Mucosa of rectum (tissue), 2 donors: ENCODE measurements around the gene ALKBH4.
A peak's percentile ranks its signal among the peaks of the same experiment; 100 is the strongest.
"Not testable (repeated sequence)": the region's sequence is repeated elsewhere in the genome, so short reads cannot be mapped to it uniquely, and the experiment has no call there.

Source experiments
- H3K27ac ChIP-seq, 2 donors: one replicate each; pipeline ENCODE4 v1.7.0; 2013; ENCODE audit warnings: inconsistent platforms in 2 of 2, low read depth in 2 of 2, low read length in 2 of 2
- H3K27me3 ChIP-seq, 2 donors: one replicate each; pipeline ENCODE4 v1.7.0; 2013; ENCODE audit warnings: low read length in 2 of 2; ENCODE audit not compliant: control insufficient read depth in 2 of 2, insufficient read depth in 2 of 2
- H3K36me3 ChIP-seq, 2 donors: one replicate each; pipeline ENCODE4 v1.7.0; 2013; ENCODE audit warnings: low read length in 2 of 2; ENCODE audit not compliant: control insufficient read depth in 2 of 2, insufficient read depth in 2 of 2
- H3K4me1 ChIP-seq, 2 donors: one replicate each; pipeline ENCODE4 v1.7.0; 2013; ENCODE audit warnings: low read length in 2 of 2, mild to moderate bottlenecking in 1 of 2; ENCODE audit not compliant: control insufficient read depth in 2 of 2, insufficient read depth in 2 of 2
- H3K4me3 ChIP-seq, 2 donors: one replicate each; pipeline ENCODE4 v1.7.0; 2013; ENCODE audit warnings: low read length in 2 of 2
- H3K9ac ChIP-seq, 2 donors: one replicate each; pipeline ENCODE4 v1.7.0; 2013; ENCODE audit warnings: low read length in 2 of 2, low read depth in 1 of 2, mild to moderate bottlenecking in 1 of 2
- H3K9me3 ChIP-seq, 2 donors: one replicate each; pipeline ENCODE4 v1.7.0; 2013; ENCODE audit warnings: low read length in 2 of 2; ENCODE audit not compliant: control insufficient read depth in 2 of 2
- donor health status: healthy.
- donor health status: Normal muscosa, but diverticular disease.

The ALKBH4 gene

GRCh38 chr7:102478314-102479208, 13.9 kb upstream of the ALKBH4 start, which contains the start of gene POLR2J:
TSS of gene POLR2J (minus strand) at chr7:102478922. CDS start at chr7:102478860, 62 bp downstream.
- not testable (repeated sequence) for H3K9me3 ChIP-seq, H3K36me3 ChIP-seq, H3K4me3 ChIP-seq, H3K27me3 ChIP-seq, H3K27ac ChIP-seq, H3K4me1 ChIP-seq
- peak within 1 kb of the TSS in 1 of 2 donors; percentile 43 for H3K9ac ChIP-seq

GRCh38 chr7:102474736-102475435, 10.2 kb upstream of the ALKBH4 start:
- H3K27ac ChIP-seq, H3K27me3 ChIP-seq, H3K4me3 ChIP-seq, H3K9me3 ChIP-seq, H3K9ac ChIP-seq: not testable (repeated sequence)
- Histone ChIP-seq H3K4me1 (peaks cover 5 to 10% of the 10 kb centered on the region in 2 donors), H3K36me3 (peaks cover 10 to 14% of the 10 kb centered on the region in 2 donors)

- not testable (repeated sequence) for H3K27me3 ChIP-seq, H3K9ac ChIP-seq, H3K9me3 ChIP-seq, H3K4me3 ChIP-seq, H3K27ac ChIP-seq
- H3K36me3 ChIP-seq: peaks cover 10 to 14% of the 10 kb centered on the region in 2 donors
- H3K4me1 ChIP-seq: peaks cover 6 to 13% of the 10 kb centered on the region in 2 donors
Observed at GRCh38 chr7:102474116-102474515, 9.5 kb upstream of the ALKBH4 start.

- Histone ChIP-seq H3K27ac (no peak overlapping the region), H3K4me1 (peaks cover 6 to 13% of the 10 kb centered on the region in 2 donors), H3K4me3 (no peak overlapping the region), H3K27me3 (no peaks in the 10 kb centered on the region), H3K9ac (no peak overlapping the region), H3K36me3 (peaks cover 11 to 15% of the 10 kb centered on the region in 2 donors), H3K9me3 (no peaks in the 10 kb centered on the region)
Observed at GRCh38 chr7:102473271-102473991, 8.8 kb upstream of the ALKBH4 start.

GRCh38 chr7:102472126-102473041, 7.7 kb upstream of the ALKBH4 start:
- H3K9ac ChIP-seq: no peak overlapping the region
- H3K36me3 ChIP-seq: peaks cover 12 to 16% of the 10 kb centered on the region in 2 donors

GRCh38 chr7:102471791-102472125, 7.1 kb upstream of the ALKBH4 start:
- peaks cover 6 to 13% of the 10 kb centered on the region in 2 donors for H3K4me1 ChIP-seq
- no peak overlapping the region for H3K9ac ChIP-seq
- peaks cover 12 to 16% of the 10 kb centered on the region in 2 donors for H3K36me3 ChIP-seq
- no peaks in the 10 kb centered on the region for H3K9me3 ChIP-seq
- no peak overlapping the region for H3K4me3 ChIP-seq
- no peak overlapping the region for H3K27ac ChIP-seq
- H3K27me3 ChIP-seq: no peaks in the 10 kb centered on the region

More at GRCh38 chr7:102472126-102473041, 7.7 kb upstream of the ALKBH4 start:
- Histone ChIP-seq H3K27ac (no peak overlapping the region), H3K9me3 (no peaks in the 10 kb centered on the region), H3K4me3 (no peak overlapping the region), H3K4me1 (peaks cover 6 to 13% of the 10 kb centered on the region in 2 donors), H3K27me3 (no peaks in the 10 kb centered on the region)

GRCh38 chr7:102469972-102470825, 5.5 kb upstream of the ALKBH4 start:
- Histone ChIP-seq H3K27ac (peak overlapping the region; percentile 52 to 62), H3K4me1 (peaks cover 13 to 21% of the 10 kb centered on the region in 2 donors), H3K9me3 (no peaks in the 10 kb centered on the region), H3K9ac (peak overlapping the region in 1 of 2 donors; percentile 44), H3K36me3 (peaks cover 12 to 16% of the 10 kb centered on the region in 2 donors), H3K27me3 (no peaks in the 10 kb centered on the region), H3K4me3 (peak overlapping the region; percentile 10 to 31)

- H3K36me3 ChIP-seq: peaks cover 12 to 16% of the 10 kb centered on the region in 2 donors
- H3K9ac ChIP-seq: no peak overlapping the region
- no peaks in the 10 kb centered on the region for H3K9me3 ChIP-seq
- H3K27ac ChIP-seq: no peak overlapping the region
- no peaks in the 10 kb centered on the region for H3K27me3 ChIP-seq
- H3K4me1 ChIP-seq: peaks cover 13 to 21% of the 10 kb centered on the region in 2 donors
- no peak overlapping the region for H3K4me3 ChIP-seq
Observed at GRCh38 chr7:102469351-102469971, 4.8 kb upstream of the ALKBH4 start.
